Measurements from ENCODE around the gene IGF2R.

DNA sequence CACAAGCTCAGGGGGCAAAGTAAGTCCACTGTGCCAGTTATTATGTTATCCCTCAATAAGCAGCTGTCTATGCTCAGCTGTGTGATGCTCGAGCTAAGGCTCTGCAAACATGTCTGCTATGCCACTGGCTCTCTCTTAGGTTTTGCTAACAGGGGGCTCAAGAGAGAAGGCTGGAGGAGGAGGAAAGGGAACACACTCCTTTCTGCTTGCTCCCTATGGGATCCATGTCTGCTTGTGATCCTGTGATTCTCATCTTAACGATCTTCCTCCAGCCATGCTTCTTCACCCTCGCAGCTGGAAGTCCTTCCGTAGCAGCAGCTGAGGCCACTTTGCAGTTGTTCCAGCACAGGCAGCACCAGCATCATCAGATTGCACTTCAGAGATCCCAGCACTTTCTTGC, 37.0 kb upstream of the IGF2R start:
- TF ChIP-seq, protein P1, sequence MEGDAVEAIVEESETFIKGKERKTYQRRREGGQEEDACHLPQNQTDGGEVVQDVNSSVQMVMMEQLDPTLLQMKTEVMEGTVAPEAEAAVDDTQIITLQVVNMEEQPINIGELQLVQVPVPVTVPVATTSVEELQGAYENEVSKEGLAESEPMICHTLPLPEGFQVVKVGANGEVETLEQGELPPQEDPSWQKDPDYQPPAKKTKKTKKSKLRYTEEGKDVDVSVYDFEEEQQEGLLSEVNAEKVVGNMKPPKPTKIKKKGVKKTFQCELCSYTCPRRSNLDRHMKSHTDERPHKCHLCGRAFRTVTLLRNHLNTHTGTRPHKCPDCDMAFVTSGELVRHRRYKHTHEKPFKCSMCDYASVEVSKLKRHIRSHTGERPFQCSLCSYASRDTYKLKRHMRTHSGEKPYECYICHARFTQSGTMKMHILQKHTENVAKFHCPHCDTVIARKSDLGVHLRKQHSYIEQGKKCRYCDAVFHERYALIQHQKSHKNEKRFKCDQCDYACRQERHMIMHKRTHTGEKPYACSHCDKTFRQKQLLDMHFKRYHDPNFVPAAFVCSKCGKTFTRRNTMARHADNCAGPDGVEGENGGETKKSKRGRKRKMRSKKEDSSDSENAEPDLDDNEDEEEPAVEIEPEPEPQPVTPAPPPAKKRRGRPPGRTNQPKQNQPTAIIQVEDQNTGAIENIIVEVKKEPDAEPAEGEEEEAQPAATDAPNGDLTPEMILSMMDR (conservative IDR thresholded peaks at IDR 0.05; ENCODE audit: low read depth, low read length): no peak
- TF ChIP-seq EZH2phosphoT487 (IDR thresholded peaks at IDR 0.05; ENCODE audit: borderline replicate concordance, low read length): no peak
- TF ChIP-seq EZH2 (IDR thresholded peaks at IDR 0.05; ENCODE audit: low read length, unreplicated experiment): no peak
